ENCODE data around the gene DAB1.
"Not testable (repeated sequence)": the region's sequence is repeated elsewhere in the genome, so short reads cannot be mapped to it uniquely, and the experiment has no call there.

The DAB1 gene

DNA sequence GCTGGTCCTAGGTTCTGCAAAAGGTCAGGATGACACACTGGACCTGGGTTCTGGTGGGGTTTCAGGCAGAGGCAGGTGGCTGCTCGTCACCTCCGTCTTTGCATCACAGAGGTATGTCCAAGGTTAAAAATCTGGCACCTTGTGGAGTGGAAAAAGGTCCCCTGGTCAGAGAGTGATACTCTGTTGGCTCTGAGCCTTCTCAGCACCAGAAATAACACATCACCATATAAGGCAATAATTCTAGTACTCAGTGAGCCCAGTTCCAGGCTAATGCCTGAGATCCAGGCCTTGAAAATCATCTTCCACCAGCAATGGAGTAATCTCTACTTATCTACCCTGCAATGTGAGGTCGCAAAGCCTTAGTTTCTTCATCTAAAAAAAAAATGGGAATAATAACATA, 330.7 kb downstream of the DAB1 start:
- no peak for TF ChIP-seq CTCF (IDR thresholded peaks at IDR 0.05; ENCODE audit: low read depth, low read length)
- DNase-seq (ENCODE audit: extremely low read depth, low read depth): no peak

DNA sequence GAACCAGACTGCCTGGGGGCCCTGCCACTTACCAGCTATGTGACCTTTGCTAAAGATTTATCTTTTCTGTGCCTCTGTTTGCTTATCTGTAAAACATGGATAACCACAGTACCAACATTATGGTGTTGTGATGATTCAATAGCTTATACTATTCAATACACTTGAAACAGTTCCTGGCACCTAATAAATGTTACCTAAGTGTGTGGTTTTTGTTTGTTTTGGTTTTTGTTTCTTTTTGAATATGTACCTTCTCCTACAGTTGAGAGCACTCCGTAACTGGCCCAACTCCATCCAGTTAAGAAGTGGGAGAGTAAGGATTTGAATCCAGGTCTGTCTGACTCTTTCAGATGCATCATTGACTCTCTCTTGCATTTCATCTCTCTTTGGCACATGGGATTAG, 332.2 kb downstream of the DAB1 start:
- no peak for DNase-seq (ENCODE audit: extremely low read depth, low read depth)
- TF ChIP-seq CTCF (IDR thresholded peaks at IDR 0.05; ENCODE audit: low read depth, low read length): no peak

- TF ChIP-seq CTCF (IDR thresholded peaks at IDR 0.05; ENCODE audit: low read depth, low read length): no peak
- no peak for DNase-seq (ENCODE audit: extremely low read depth, low read depth)
Observed at GRCh38 chr1:57089855-57090254, 334.0 kb downstream of the DAB1 start.

GRCh38 chr1:57089221-57089620, 334.6 kb downstream of the DAB1 start:
- DNase-seq (ENCODE audit: extremely low read depth, low read depth): no peak
- TF ChIP-seq CTCF (IDR thresholded peaks at IDR 0.05; ENCODE audit: low read depth, low read length): no peak

- DNase-seq (ENCODE audit: extremely low read depth, low read depth): no peak
Observed at GRCh38 chr1:57088653-57089052, 335.2 kb downstream of the DAB1 start.

GRCh38 chr1:57087660-57088059, 336.2 kb downstream of the DAB1 start:
- DNase-seq (ENCODE audit: extremely low read depth, low read depth): not testable (repeated sequence)

More at GRCh38 chr1:57088653-57089052, 335.2 kb downstream of the DAB1 start:
- no peak for TF ChIP-seq CTCF (IDR thresholded peaks at IDR 0.05; ENCODE audit: low read depth, low read length)

GRCh38 chr1:57086154-57086553, 337.7 kb downstream of the DAB1 start:
- TF ChIP-seq CTCF (IDR thresholded peaks at IDR 0.05; ENCODE audit: low read depth, low read length): no peak
- DNase-seq (ENCODE audit: extremely low read depth, low read depth): no peak

- no peak for DNase-seq (ENCODE audit: extremely low read depth, low read depth)
- no peak for TF ChIP-seq CTCF (IDR thresholded peaks at IDR 0.05; ENCODE audit: low read depth, low read length)
Observed at GRCh38 chr1:57084701-57085100, 339.2 kb downstream of the DAB1 start.
